Panc1 (cell line): ENCODE results near the gene FPGS.

Experiments
- POLR2AphosphoS5 ChIP-seq: IDR thresholded peaks from 2 replicates; pipeline ENCODE4 v1.6.1; 2012; ENCODE audit warnings: mild to moderate bottlenecking, low read depth, low read length, moderate library complexity
- TCF7L2 ChIP-seq: IDR thresholded peaks from 2 replicates; pipeline ENCODE4 v1.6.1; 2011; ENCODE audit warnings: mild to moderate bottlenecking, low read depth, low read length, inconsistent platforms
- TF ChIP-seq, protein P1 (sequence below): fragments of 450-650 bp; IDR thresholded peaks from 2 replicates; pipeline ENCODE4 v1.5.1; 2017; ENCODE audit warnings: mild to moderate bottlenecking
- TF ChIP-seq, protein P2 (sequence below), 2 experiments: IDR thresholded peaks; 2 replicates each; pipeline ENCODE4 v1.6.1; 2011 to 2012; ENCODE audit warnings: low read depth in 2 of 2, control low read depth in 1 of 2, low read length in 1 of 2, mild to moderate bottlenecking in 1 of 2, moderate library complexity in 1 of 2; ENCODE audit not compliant: insufficient read depth in 1 of 2

DNA sequence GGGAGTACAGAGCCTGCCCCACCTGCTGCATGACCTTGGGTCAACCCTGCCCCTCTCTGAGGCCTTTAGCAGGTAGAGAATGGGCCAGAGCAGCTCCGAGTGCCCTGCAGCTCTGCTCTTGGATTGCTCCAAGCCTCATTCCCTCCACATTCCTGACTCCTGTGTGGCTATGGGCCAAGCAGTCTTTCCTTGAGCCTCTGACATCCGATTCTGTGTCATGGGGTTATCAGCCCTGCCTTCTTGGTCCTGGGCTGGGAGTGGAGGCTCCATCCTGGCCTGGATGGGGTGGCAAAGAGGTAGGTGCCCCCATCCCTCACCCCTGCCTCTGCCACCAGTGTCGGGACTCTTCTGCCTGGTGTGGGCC is 13.7 kb downstream of the FPGS start:
- TF ChIP-seq POLR2AphosphoS5 (no peak), TCF7L2 (no peak)
- TF ChIP-seq, protein P1, sequence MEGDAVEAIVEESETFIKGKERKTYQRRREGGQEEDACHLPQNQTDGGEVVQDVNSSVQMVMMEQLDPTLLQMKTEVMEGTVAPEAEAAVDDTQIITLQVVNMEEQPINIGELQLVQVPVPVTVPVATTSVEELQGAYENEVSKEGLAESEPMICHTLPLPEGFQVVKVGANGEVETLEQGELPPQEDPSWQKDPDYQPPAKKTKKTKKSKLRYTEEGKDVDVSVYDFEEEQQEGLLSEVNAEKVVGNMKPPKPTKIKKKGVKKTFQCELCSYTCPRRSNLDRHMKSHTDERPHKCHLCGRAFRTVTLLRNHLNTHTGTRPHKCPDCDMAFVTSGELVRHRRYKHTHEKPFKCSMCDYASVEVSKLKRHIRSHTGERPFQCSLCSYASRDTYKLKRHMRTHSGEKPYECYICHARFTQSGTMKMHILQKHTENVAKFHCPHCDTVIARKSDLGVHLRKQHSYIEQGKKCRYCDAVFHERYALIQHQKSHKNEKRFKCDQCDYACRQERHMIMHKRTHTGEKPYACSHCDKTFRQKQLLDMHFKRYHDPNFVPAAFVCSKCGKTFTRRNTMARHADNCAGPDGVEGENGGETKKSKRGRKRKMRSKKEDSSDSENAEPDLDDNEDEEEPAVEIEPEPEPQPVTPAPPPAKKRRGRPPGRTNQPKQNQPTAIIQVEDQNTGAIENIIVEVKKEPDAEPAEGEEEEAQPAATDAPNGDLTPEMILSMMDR: no peak
- TF ChIP-seq, protein P2, sequence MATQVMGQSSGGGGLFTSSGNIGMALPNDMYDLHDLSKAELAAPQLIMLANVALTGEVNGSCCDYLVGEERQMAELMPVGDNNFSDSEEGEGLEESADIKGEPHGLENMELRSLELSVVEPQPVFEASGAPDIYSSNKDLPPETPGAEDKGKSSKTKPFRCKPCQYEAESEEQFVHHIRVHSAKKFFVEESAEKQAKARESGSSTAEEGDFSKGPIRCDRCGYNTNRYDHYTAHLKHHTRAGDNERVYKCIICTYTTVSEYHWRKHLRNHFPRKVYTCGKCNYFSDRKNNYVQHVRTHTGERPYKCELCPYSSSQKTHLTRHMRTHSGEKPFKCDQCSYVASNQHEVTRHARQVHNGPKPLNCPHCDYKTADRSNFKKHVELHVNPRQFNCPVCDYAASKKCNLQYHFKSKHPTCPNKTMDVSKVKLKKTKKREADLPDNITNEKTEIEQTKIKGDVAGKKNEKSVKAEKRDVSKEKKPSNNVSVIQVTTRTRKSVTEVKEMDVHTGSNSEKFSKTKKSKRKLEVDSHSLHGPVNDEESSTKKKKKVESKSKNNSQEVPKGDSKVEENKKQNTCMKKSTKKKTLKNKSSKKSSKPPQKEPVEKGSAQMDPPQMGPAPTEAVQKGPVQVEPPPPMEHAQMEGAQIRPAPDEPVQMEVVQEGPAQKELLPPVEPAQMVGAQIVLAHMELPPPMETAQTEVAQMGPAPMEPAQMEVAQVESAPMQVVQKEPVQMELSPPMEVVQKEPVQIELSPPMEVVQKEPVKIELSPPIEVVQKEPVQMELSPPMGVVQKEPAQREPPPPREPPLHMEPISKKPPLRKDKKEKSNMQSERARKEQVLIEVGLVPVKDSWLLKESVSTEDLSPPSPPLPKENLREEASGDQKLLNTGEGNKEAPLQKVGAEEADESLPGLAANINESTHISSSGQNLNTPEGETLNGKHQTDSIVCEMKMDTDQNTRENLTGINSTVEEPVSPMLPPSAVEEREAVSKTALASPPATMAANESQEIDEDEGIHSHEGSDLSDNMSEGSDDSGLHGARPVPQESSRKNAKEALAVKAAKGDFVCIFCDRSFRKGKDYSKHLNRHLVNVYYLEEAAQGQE (IDR thresholded peaks at IDR 0.05; ENCODE audit: insufficient read depth in 1 of 2, low read depth in 2 of 2, low read length in 1 of 2): no peak
